ENCODE measurements around the gene INPP5A.
"Not testable (repeated sequence)": the region's sequence is repeated elsewhere in the genome, so short reads cannot be mapped to it uniquely, and the experiment has no call there.

The INPP5A gene

DNA sequence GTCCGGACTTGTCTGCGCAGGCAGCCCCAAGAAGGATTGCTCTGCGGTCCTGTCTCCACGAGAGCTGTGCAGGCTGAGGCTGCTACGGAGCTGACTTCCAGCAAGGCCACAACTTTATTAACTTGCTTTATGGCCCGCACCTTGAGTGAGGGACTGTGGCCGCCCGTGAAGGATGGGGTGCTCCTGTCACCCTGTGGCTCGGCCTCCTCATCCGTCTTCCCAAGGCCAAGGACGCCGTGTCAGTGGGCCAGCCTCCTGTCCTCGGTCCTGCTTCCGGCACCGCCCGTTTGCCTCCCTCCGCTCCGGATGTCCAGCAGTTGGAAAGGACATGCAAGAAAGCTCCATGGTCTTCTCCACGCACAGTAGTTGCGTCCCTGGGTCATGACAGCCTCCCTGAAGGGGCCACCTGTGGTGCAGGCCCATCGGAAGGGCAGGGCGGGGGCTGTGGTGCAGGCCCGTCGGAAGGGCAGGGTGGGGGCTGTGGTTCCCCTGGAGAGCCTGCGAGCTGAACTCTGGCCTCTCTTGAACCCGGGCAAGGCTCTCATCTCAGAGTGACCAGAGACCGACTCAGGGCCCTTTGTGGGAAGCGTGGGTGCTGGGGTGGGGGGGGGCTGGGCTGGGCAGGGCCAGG lies 161.3 kb downstream of the INPP5A start:
- no peak for FAIRE-seq

DNA sequence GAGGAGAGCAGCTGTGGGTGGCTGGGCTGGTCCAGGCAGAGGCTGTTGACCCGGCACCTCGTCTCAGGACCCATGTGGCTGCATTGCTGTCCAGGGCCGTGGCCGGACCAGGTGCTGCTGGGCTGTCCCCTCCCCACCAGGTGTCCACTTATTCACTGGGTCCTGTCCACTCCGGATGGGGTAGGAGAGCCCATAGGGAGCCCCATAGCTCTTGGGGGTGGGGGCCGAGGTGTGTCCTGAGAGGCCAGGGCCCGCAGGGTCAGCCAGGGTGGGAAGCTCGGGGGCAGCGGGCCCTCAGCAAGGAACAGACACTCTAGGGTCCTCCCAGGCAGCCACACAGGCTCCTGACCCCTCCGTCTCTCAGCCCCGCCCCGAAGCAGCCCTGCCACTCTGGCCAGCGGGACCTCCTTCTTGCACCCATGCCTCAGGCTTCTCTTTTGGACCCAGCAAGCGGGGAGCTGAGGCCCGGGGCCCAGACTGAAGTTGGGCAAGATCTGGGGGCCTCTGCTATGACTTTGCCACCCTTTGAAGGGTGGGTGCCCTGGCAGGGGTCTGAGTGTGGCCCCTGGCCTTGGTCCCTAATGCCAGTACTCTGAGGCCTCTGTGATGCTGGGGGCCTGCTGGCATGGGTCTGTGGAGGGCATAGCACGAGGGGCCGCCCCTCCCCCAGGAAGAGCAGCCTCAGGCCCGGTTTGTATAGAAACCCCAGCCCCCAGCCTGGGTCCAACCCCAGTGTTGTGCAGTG lies 162.0 kb downstream of the INPP5A start:
- FAIRE-seq: no peak

DNA sequence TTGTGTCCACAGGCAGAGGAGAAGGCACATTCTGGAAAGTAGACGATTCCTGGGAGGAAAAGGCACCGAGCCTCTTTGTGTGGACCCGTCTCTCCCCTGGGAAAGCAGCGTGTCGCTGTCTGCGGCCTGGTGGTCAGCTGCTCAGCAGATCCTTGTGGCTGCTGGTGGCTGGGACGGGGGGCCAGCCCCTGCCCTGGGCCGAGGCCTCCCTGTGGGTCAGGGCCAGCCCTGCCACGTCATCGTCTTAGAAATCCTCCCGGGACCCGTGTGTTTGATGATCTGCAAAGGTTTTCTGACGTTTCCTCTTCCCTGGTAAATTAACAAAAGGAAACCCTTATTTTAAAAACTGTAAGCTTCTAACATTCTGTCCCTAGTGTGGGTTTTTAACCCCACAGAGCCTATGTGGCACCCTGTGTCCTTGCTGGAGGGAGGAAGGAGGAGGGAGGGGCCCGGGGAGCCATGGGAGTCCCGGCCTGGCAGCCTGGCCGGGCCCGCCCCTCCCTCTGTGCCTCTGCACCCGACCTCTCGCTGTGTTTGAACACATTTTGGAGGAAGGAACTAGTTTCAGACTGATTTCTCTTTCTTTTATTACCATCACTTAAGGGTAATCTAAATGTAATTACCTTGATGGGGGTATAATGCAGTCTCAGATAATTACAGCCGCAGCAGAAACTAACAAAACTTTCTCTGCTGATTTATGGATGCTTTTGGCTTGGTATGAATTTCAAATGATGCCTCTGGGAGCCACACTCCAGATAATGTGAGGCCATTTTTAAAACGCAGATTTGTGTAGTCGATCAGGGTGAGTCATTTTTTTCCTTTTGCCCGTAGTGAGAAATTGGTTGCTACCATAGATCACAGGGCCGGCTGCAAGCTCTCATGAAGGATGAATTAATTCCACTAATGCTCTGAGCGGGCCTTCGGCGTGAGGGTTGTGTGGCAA lies 162.8 kb downstream of the INPP5A start:
- FAIRE-seq: no peak

DNA sequence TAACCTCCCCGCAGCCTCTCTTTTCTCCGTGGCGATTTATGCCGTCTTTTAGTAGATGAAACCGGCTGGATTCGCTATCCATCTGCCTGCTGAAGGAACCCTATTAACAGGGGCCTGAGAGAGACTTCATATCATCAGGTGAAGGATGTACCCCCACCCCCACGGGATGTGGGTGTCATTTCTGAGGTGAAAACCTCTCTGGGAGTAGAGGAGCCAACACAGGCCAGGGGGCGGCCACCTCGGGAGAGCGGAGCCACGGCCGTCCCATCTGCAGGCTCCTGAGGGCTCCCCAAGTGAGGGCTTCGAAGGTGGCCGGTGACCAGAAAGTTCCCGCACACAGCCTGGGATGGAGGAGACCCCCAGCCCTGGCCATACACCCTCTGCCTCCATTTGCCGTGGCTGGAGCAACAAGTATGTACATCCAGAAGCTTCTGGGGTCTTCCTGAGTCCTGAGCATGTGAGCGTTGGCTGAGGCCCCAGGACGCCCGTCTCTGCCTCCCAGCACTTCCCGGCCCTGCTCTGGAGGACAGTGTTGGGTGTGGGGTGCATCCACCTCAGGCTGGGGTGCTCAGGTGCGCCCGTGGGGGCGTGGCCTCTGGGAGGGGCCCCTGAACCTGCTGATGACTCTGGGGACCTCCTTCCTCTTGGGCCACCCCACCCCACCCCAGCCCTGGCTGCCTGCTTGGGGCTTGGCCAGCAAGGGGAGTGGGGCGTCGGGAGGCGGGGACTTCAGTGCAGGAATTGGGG lies 163.7 kb downstream of the INPP5A start:
- FAIRE-seq: no peak

DNA sequence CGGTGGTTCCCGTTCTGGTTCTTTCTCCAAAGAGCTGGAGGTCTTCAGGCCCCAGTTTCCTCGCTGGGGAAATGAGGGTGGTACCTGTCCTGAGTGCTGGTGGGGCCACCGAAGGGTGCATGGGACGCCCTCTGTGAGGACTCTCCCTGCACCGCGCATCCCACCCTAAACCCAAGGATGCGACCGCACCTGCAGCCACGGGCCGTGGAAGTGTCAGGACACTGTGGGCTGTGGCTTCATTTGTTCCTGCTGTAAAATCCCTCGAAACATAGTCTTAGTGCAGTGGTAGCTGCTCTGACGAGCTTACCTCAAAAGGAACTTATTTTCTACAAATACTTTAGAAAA lies 164.2 kb downstream of the INPP5A start:
- no peak for FAIRE-seq

DNA sequence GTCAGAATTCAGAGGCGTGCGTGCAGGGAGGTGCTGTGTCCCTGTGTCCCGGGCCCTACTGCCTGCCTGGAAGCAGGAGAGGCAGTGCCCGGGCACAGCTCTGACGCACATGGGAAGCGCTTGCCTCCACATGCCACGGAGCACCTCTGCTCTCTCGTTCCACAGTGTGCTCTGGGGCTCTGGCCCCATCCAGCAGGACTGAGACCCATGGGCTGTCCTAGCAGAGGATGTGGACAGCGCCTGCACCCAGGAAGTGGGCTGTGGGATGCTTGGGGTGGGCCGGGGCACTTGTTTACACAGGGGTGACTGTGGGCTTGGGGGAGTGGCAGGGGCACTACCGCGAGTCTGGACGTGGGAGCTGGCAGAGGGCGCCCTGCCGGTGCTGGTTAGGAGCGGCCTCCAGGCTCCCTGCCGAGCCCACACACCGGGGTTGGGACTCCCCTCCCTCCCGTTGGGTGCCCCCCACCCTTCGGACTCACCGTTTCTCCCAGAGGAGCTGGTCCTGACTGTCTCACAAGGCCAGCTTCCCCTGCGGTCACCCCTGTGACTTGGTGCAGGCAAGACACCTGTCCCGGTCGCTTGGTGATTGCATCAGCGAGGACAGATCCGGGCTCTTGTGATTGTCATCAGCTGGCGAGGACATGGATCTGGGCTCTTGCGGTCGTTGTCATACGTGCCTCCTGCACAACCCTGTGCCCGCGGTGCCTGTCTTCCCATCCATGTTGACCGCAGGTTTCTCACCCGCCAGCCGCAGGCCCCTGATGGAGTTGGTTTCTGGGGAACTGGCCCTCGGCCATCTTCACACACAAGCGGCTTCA lies 165.2 kb downstream of the INPP5A start:
- no peak for FAIRE-seq

DNA sequence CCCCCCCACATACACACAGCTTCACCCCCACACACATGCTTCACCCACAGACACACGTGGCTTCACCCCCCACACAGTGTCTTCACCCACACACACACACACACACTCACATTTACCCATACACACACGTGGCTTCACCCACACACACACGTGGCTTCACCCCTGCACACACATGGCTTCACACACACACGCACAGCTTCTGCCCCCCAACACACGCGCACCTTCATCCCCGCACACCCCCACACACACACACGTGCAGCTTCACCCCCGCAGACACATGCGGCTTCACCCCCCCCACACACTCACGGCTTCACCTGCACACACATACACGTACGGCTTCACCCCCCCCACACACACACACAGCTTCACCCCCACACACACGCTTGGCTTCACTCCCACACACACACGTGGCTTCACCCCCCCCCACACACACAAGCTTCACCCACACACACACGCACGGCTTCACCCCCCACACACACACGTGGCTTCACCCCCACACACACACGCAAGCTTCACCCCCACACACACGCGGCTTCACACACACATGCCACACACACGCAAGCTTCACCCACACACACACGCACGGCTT lies 165.9 kb downstream of the INPP5A start:
- FAIRE-seq: no peak

DNA sequence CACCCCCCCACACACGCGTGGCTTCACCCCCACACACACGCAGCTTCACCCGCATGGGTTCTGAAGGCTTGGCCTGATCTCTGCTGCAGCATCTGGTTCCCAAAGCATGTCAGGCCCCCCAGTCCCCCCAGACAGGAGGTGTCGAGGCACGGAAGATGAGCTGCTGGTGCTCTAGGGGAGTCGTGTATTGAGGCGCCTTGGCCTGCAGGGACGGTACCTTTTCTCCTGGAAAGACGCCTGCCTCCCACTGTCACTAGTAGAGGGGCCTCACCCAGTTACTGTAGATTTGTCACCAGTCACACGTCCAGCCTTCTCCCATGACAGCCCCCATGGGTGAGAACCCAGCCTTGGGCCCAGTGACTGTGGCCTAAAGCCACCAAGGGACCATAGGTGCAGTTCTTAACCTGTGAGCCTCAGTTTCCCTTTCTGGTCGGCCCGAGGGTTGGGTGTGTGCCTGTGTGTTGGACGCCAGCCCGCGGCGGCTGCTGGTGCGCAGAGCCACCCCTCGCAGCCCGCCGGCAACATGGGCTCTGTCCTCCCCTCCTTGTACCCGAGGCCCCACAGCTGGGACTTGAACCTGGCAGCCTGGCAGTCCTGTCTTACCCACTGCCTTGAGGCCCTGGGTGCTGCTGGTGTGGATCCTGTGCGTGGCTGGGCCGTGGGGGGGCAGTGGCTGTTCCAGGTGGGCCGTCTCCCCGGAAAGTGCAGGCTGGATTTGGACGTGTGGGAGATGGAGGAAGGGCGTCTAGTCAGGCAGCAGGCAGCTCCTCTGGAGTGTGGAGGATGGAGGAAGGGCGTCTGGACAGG lies 166.6 kb downstream of the INPP5A start:
- FAIRE-seq: no peak

DNA sequence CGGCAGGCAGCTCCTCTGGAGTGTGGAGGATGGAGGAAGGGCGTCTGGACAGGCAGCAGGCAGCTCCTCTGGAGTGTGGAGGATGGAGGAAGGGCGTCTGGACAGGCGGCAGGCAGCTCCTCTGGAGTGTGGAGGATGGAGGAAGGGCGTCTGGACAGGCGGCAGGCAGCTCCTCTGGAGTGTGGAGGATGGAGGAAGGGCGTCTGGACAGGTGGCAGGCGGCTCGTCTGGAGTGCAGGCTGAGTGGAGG lies 167.2 kb downstream of the INPP5A start:
- FAIRE-seq: not testable (repeated sequence)

DNA sequence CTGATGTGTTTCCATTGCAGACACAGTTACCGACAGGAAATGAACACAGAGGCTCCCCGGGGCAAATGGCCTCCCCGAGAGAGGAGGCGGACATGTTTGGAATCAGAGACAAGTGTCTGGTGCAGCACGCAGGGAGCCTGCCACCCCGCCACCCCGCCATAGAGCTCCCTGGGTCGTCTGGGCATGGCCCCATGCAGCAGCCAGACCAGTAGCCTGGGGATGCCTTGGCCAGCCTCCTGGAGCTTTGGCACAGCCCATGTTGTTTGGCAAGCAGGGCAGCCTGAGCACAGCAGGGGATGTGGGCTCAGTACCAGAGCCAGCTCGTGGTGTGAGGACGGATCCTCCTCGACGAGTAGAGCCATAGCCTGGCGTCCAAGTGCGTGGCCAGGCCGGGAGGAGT lies 167.6 kb downstream of the INPP5A start:
- FAIRE-seq: no peak

DNA sequence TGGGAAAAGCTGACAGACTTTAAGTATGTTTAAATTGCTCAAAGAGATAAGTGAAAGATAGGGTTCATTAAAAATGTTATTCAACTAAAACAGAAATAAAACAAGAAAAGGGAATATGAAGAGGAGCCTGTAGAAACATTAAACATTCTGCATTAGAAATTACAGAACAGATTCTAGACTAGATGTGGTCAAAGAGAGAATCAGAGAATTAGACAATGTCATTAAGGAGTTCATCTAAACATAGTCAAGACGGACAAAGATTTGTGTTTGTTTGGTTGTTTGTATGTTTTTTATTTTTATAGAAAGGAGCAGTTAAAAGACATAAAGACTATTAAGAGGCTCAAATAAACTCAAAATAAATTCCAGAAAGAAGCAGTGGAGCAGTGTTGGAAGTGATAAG lies 168.4 kb downstream of the INPP5A start:
- FAIRE-seq: no peak

DNA sequence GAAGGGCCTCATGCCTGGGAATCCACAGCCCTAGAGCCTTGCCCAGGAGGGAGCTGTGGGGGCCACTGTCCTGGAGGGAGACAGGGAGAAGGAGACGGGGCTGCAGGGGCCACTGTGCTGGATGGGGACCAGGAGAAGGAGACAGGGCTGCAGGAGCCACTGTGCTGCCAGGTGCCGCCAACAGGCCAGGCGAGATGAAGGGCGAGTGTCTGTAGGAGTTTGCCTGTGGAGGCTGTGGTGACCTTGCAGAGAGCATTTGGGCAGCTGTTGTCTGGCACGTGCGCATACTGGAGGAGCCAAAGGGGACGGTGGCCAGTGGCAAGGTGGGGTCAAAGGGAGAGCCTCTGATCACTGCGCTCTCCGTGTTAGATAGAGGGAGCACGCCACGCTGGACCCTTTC lies 169.1 kb downstream of the INPP5A start:
- FAIRE-seq: no peak

DNA sequence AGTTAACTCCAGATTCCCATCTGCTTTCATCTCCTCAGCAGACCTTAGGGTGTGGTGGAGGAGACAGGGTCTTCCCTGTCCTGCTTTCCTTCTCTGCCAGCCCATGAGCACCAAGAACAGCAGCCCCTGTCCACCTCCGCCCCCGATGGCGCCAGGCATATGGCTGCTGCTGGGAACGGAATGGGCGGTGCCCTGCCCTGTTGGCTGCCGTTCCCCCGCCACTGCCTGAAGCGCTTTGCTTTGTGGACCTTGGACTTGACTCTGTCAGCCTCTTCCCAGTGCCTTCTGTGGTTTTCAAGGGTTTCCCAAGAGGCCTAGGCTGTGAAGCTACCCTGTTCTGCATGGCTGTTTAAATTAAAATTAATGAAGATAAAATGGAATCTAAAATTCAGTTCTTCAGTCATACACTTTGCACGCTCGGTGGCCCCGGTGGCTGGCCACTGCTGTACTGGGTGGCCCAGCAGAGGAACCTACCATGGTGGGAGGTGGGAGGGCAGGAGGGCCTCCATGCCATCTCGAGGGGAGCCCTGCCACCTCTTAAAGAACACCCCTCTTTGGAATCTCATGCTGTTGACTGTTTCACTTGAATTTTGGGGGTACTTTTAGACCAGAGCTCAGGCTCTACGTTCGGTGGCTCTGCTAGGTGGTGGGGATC lies 169.7 kb downstream of the INPP5A start:
- no peak for FAIRE-seq

DNA sequence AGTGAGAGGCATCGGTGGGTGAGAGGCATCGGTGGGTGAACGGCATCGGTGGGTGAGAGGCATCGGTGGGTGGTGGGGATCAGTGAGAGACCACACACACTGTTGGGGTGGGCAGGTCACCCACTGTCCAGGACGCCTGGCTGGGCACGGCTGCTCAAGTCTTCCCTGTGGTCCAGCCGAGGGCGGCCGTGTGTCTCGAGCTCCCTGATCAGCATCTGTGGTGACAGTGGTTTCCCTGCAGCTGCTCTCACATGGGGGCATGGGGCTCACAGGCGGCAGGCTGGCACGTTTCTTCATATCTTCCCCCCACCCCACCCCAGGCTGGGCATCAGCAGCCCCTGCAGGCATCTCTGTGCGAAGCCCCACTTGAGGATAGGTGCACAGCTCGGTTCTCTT lies 170.2 kb downstream of the INPP5A start:
- no peak for FAIRE-seq

DNA sequence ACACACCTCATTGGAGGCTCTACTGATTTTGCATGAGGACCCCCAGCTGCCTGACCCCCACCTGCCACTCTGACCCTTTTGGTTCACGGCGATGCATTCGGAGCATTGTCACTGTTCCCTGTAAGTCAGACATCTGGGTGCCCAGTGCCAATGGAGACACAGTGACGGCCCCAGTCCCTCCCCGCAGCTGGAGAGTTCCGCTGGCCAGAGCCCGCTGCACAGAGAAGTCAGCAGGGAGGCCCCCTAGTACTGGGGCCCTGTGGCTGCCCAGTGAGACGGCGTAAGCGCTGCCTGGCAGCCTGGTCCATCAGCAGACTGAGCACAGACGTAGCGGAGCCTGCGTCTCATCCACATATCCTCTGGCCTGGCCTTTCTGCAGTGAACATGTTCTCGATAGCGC lies 170.9 kb downstream of the INPP5A start:
- no peak for FAIRE-seq

DNA sequence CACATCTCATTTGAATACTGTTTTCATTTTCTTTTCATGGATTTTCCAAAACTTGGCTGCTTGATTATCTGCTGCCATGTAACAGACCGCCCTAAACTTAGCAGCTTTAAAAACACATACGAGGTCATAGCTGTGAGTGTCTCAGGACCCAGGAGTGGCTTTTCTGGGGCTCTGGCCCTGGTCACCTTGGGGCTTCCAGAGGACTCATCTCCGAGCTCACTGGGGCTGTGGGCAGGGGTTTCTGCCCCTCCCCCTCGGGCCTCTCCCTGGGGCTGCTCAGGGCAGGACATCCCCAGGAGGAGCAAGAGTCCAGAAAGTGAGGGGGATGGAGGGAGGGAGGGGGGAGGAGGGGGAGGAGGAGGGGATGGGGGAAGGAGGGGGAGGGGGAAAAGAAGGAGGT lies 171.3 kb downstream of the INPP5A start:
- no peak for FAIRE-seq

DNA sequence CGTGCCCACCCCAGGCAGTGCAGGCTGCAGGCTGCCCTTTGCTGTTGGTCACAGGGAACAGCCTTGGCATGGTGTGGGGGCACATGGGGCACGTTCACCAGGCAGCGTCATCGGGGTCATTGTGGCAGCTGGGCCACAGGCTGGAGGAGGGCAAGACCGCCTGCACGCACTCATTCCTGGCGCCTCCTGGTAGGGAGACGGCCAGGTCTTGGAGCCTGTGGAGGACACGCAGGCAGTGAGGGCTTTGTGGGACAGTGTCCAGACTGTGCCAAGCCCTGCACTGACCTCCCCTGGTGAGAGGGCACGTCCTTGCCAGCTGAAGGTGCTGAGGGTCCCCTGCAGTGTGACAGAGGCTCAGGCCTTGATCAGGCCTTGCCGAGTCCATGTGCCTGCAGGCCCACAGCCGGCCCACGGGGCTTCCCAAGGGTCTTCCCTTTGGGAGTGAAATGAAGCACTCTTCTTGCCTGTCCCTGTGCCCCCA lies 171.9 kb downstream of the INPP5A start:
- FAIRE-seq: no peak

DNA sequence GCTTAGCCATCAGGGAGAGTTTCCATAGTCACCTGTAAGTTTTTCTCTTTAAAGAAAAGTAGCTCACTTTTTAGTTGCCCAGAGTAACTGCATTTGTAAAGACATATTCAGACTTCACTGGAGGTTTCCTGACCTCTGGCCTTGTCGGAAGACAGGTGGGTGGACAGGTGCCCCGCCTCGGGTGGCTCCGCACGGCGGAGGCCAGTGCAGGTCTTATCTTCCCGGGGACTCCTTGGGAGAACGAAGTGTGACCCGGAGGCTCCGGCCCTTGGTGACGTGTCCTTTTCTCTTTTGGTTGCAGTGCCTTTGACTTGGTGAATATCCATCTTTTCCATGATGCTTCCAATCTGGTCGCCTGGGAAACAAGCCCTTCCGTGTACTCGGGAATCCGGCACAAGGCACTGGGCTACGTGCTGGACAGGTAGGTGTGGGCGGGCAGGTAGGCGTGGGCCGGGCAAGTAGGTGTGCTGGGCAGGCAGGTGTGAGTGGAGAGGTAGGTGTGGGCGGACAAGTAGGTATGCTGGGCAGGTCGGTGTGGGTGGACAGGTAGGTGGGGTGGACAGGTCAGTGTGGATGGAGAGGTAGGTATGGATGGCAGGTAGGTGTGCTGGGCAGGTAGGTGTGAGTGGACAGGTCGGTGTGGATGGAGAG lies 172.6 kb downstream of the INPP5A start:
- no peak for FAIRE-seq

DNA sequence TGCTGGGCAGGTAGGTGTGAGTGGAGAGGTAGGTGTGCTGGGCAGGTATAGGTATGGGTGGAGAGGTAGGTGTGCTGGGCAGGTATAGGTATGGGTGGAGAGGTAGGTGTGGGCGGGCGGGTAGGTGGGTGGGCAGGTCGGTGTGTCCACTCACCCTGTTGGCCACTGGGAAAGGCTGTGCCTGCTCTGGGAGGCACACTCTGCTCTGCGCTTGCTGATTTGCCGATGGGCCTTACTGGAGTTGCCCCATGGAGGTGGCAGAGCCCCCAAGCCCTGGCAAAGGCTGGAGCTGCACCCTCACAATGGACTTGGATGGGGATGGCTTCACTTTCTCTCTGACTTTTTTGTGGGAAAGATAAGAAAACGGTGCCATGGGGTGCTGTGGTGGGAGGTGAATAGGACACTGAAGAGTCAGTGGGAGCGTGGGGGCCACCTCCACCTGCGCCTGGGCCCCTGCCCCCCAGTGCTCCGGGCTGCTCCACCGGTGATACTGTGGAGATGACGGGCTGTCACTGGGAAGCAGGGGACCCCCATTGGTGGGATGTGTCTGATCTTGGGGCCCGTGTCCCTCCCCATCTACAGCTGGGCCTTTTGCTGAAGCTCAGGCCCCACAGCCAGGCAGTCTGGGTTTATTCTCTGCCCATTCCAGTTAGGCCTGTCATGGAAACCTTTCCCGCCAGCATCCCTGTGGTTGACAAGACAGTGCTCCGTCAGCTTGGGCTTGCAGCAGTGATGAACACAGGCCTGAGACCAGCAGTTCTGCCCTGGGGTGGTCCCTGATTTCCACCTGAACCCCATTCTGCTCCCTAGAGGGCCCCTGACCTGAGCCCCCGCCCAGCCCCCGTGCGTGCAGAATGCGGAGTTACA lies 173.4 kb downstream of the INPP5A start:
- no peak for FAIRE-seq
